Left ventricle myocardium inferior (tissue), 1 donor: ENCODE measurements around the gene ACADM. TPM values are rescaled to one million over a fixed set of nuclear protein-coding genes. Genes with fewer than 3 reads are reported as not detected.
"Not testable (repeated sequence)": the region's sequence is repeated elsewhere in the genome, so short reads cannot be mapped to it uniquely, and the experiment has no call there.

Experiments used
- DNase-seq: peaks from one replicate; pipeline ENCODE4 v3.0.0-alpha.2; 2020
- H3K27ac ChIP-seq: fragments of 200-600 bp; replicated peaks from 2 replicates; pipeline ENCODE4 v1.8.0; 2021
- H3K27me3 ChIP-seq: fragments of 200-600 bp; 2 replicates; pipeline ENCODE4 v1.8.0; 2021; ENCODE audit warnings: low read depth
- H3K36me3 ChIP-seq: fragments of 200-600 bp; 2 replicates; pipeline ENCODE4 v1.8.0; 2021
- H3K4me1 ChIP-seq: fragments of 200-600 bp; 2 replicates; pipeline ENCODE4 v1.8.0; 2021
- H3K4me3 ChIP-seq: fragments of 200-600 bp; 2 replicates; pipeline ENCODE4 v1.8.0; 2021; ENCODE audit warnings: mild to moderate bottlenecking, moderate library complexity
- H3K9me3 ChIP-seq: fragments of 200-600 bp; replicated peaks from 2 replicates; pipeline ENCODE4 v1.8.0; 2021
- intact Hi-C: fragments of 100-400 bp; cut with micrococcal nuclease; formaldehyde crosslinking; loops from one replicate; pipeline ENCODE4 v1.11.0; 2022
- long read RNA-seq: library from polyadenylated mRNA; unstranded; transcript quantifications from one replicate; pipeline ENCODE4 v2.0.0, GENCODE V29; 2021
- total RNA-seq: library from RNA; stranded (reverse); fragmentation: NEBNext Ultra II Directional; extraction: Animal tissue kit (Norgen Biotek cat#: 25700); gene quantifications from one replicate; pipeline ENCODE4 v1.2.1, GENCODE V29; 2021
- TF ChIP-seq, protein P1 (sequence below): fragments of 200-600 bp; IDR thresholded peaks from 2 replicates; pipeline ENCODE4 v1.8.0; 2021; ENCODE audit warnings: antibody characterized with exemption, mild to moderate bottlenecking, borderline replicate concordance
- donor health status: DM: no; HTN: yes; CAD: no; lungs with severe emphysema.

ACADM gene
- 358 TPM for total RNA-seq
- long read RNA-seq, transcript ACADM-202 (12 exons, 2,619 nt): major isoform, 243 of 293 reads
- long read RNA-seq, transcript ACADM-218 (11 exons, 2,535 nt): minor isoform, 5 of 293 reads
- long read RNA-seq, partial matches to known transcripts: 30 of 293 reads
- long read RNA-seq, other reads (novel, unspliced or antisense): 14 of 293 reads

DNA sequence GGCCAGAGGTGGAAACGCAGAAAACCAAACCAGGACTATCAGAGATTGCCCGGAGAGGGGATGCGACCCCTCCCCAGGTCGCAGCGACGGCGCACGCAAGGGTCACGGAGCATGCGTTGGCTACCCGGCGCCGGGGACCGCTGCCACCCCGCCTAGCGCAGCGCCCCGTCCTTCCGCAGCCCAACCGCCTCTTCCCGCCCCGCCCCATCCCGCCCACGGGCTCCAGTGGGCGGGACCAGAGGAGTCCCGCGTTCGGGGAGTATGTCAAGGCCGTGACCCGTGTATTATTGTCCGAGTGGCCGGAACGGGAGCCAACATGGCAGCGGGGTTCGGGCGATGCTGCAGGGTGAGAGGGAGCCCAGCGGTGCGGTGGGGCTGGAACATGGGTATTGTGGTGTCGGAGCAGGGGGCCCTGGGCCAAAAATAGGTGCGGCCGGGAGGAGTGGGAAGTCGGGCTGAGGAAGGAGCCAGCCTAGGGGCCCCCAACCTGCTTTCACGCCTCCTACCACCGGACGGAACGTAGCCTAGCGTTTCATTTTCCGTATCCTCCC lies at the start of gene ACADM:
TSS of gene ACADM (plus strand) at position 238 of the 551 bp plus-strand sequence. CDS start at position 317, 79 bp downstream.
- H3K27me3 ChIP-seq: no peaks in the 10 kb centered on the region
- TF ChIP-seq, protein P1, sequence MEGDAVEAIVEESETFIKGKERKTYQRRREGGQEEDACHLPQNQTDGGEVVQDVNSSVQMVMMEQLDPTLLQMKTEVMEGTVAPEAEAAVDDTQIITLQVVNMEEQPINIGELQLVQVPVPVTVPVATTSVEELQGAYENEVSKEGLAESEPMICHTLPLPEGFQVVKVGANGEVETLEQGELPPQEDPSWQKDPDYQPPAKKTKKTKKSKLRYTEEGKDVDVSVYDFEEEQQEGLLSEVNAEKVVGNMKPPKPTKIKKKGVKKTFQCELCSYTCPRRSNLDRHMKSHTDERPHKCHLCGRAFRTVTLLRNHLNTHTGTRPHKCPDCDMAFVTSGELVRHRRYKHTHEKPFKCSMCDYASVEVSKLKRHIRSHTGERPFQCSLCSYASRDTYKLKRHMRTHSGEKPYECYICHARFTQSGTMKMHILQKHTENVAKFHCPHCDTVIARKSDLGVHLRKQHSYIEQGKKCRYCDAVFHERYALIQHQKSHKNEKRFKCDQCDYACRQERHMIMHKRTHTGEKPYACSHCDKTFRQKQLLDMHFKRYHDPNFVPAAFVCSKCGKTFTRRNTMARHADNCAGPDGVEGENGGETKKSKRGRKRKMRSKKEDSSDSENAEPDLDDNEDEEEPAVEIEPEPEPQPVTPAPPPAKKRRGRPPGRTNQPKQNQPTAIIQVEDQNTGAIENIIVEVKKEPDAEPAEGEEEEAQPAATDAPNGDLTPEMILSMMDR: no peak

DNA sequence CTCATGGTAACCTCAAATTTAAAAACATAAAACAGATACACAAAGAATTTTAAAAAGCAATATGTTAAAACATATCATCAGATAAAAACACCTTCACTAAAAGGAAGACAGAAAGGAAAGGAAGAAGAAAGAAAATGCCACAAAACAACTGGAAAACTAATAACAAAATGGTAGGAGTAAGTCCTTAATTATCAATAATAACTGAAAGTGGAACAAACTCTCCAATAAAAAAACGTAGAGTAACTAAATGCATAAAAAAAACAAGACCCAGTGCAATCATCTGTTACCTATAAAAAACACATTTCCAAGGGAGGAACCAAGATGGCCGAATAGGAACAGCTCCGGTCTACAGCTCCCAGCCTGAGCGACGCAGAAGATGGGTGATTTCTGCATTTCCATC lies 47.1 kb upstream of the ACADM start:
- intact Hi-C loops: no loop called here
- TF ChIP-seq, protein P1: no peak
- no peaks in the 10 kb centered on the region for H3K9me3 ChIP-seq
- no peak overlapping the region for H3K27ac ChIP-seq
- H3K36me3 ChIP-seq: no peaks in the 10 kb centered on the region
- no peaks in the 10 kb centered on the region for H3K27me3 ChIP-seq
- no peak overlapping the region for H3K4me3 ChIP-seq
- DNase-seq: no peak
- H3K4me1 ChIP-seq: no peaks in the 10 kb centered on the region

More for the DNA sequence above, at the start of gene ACADM:
- Histone ChIP-seq H3K4me3 (peak within 1 kb of the TSS; percentile 78), H3K27ac (peak within 1 kb of the TSS; percentile 92), H3K9me3 (no peaks in the 10 kb centered on the region), H3K4me1 (peaks cover 49% of the 10 kb centered on the region), H3K36me3 (peaks cover 5% of the 10 kb centered on the region)
- intact Hi-C loops: loop anchor here (10.0 kb wide), 1 partner anchor 60 kb away; the partner anchor contains the start of gene RABGGTB
- DNase-seq: peak; percentile 91

DNA sequence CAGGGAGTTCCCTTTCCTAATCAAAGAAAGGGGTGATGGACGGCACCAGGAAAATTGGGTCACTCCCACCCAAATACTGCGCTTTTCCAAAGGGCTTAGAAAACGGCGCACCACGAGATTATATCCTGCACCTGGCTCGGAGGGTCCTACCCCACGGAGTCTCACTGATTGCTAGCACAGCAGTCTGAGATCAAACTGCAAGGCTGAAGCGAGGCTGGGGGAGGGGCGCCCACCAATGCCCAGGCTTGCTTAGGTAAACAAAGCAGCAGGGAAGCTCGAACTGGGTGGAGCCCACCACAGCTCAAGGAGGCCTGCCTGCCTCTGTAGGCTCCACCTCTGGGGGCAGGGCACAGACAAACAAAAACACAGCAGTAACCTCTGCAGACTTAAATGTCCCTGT lies 46.5 kb upstream of the ACADM start:
- H3K4me1 ChIP-seq, H3K4me3 ChIP-seq, DNase-seq, intact Hi-C loops, H3K36me3 ChIP-seq, H3K27me3 ChIP-seq, H3K27ac ChIP-seq, H3K9me3 ChIP-seq: not testable (repeated sequence)

DNA sequence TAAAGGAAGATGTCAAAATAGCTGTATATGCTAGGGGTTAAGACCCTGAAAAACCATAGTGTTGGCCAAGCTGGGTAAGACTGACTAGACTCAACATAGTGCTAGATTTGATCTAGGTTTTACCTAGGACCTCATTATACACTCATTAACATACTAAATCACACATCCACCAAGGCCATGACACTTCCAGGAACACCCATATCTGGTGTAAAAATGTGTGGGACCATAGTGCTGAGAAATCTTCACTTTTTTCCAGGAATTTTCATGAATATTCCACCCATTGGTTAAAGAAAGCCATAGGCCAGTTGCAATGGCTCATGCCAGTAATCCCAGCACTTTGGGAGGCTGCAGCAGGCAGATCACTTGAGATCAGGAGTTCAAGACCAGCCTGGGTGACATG lies 34.0 kb upstream of the ACADM start:
- no peak overlapping the region for H3K4me3 ChIP-seq
- no peak for DNase-seq
- intact Hi-C loops: no loop called here
- H3K36me3 ChIP-seq: no peaks in the 10 kb centered on the region
- no peaks in the 10 kb centered on the region for H3K4me1 ChIP-seq
- no peak overlapping the region for H3K27ac ChIP-seq
- TF ChIP-seq, protein P1: no peak
- H3K9me3 ChIP-seq: no peaks in the 10 kb centered on the region
- H3K27me3 ChIP-seq: no peaks in the 10 kb centered on the region

DNA sequence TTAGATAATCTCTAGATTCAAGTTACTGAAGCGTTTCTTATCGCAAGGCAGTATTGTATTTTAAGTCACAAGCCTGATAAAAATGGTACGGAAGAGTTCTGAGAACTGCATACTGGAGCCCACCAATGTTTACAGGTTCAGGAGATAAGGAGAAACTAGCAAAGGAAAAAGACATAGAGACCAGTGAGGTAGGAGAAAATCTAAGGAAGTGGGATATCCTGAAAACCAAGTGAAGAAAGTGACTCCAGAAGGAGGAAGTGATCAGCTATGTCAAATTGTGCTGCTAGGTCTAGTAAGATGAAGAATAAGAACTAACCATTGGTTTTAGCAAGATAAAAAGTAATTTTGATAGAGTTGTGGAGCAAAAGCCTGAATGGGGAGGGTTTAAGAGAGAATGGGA lies 31.0 kb upstream of the ACADM start:
- TF ChIP-seq, protein P1: no peak
- H3K36me3 ChIP-seq: no peaks in the 10 kb centered on the region
- no peak overlapping the region for H3K27ac ChIP-seq
- no peaks in the 10 kb centered on the region for H3K9me3 ChIP-seq
- H3K27me3 ChIP-seq: no peaks in the 10 kb centered on the region
- no peak for DNase-seq
- H3K4me3 ChIP-seq: no peak overlapping the region
- intact Hi-C loops: no loop called here
- no peaks in the 10 kb centered on the region for H3K4me1 ChIP-seq

DNA sequence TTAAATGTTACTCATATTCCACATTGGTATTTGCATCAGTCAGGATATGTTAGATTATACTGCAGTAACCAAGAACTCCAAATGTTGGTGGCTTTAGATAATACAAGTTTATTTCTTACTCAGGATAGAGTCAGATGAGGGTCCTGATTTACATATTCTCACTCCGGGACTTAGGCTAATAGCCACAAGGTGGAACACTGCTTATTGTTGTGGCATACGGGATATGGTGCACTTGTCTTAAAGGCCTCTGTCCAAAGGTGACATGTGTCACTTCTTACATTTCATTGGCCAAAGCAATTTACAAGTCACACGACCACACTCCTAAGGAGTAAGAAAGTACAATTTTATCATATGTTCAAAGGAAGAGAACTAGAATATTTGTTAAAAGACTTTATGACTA lies 28.5 kb upstream of the ACADM start:
- Histone ChIP-seq H3K4me3 (no peak overlapping the region), H3K36me3 (no peaks in the 10 kb centered on the region), H3K27me3 (no peaks in the 10 kb centered on the region), H3K9me3 (no peaks in the 10 kb centered on the region), H3K4me1 (no peaks in the 10 kb centered on the region), H3K27ac (no peak overlapping the region)
- TF ChIP-seq, protein P1: no peak
- DNase-seq: no peak
- intact Hi-C loops: no loop called here
